ENCODE measurements around the gene ROM1.

DNA sequence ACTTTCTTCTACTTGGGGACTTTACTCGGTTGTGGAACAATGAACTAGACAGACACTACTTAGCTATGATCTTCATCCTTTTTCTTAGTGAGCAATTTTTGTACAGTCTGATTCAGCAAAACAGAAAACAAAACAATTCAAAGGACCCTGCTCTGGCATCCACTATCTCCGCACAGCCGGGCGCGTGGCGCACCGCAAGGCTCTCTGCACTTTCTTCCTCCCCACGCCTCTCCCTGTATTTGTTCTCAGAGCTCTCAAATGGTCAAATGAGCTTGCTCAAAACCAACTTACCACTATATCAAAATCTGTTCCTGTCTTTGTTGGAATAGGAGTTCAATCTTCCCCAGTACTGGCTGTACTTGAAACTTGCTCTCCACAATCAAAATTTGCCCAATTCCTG is 46.8 kb upstream of the ROM1 start:
- TF ChIP-seq, protein P1, sequence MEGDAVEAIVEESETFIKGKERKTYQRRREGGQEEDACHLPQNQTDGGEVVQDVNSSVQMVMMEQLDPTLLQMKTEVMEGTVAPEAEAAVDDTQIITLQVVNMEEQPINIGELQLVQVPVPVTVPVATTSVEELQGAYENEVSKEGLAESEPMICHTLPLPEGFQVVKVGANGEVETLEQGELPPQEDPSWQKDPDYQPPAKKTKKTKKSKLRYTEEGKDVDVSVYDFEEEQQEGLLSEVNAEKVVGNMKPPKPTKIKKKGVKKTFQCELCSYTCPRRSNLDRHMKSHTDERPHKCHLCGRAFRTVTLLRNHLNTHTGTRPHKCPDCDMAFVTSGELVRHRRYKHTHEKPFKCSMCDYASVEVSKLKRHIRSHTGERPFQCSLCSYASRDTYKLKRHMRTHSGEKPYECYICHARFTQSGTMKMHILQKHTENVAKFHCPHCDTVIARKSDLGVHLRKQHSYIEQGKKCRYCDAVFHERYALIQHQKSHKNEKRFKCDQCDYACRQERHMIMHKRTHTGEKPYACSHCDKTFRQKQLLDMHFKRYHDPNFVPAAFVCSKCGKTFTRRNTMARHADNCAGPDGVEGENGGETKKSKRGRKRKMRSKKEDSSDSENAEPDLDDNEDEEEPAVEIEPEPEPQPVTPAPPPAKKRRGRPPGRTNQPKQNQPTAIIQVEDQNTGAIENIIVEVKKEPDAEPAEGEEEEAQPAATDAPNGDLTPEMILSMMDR (IDR thresholded peaks at IDR 0.05; ENCODE audit: insufficient read depth, low read length, poor library complexity, severe bottlenecking): no peak
- no peak for TF ChIP-seq EZH2phosphoT487 (conservative IDR thresholded peaks at IDR 0.05; ENCODE audit: low read length)

All from SU-DHL-6 (cell line).